Mesenchymal stem cell (in vitro differentiated cells and primary cell): ENCODE results near the gene GBGT1.
A peak's percentile ranks its signal among the peaks of the same experiment; 100 is the strongest.

Source experiments
- DNase-seq: peaks from one replicate; pipeline ENCODE4 v3.0.0-alpha.2; 2013
- H2AFZ ChIP-seq: one replicate; pipeline ENCODE4 v1.6.1; 2013; ENCODE audit warnings: low read depth, mild to moderate bottlenecking, control low read depth, inconsistent platforms, low read length, moderate library complexity
- H2AK5ac ChIP-seq: 2 replicates; pipeline ENCODE4 v1.6.1; 2013; ENCODE audit warnings: low read length, moderate library complexity, mild to moderate bottlenecking, inconsistent platforms; ENCODE audit not compliant: severe bottlenecking
- H2BK120ac ChIP-seq: one replicate; pipeline ENCODE4 v1.6.1; 2013; ENCODE audit warnings: low read depth, mild to moderate bottlenecking, inconsistent platforms, low read length, moderate library complexity
- H2BK12ac ChIP-seq, 2 experiments: one replicate each; pipeline ENCODE4 v1.6.1; 2013; ENCODE audit warnings: inconsistent platforms in 2 of 2, low read length in 2 of 2, mild to moderate bottlenecking in 2 of 2, moderate library complexity in 2 of 2, control low read depth in 1 of 2
- H2BK15ac ChIP-seq: one replicate; pipeline ENCODE4 v1.6.1; 2013; ENCODE audit warnings: mild to moderate bottlenecking, low read depth, inconsistent platforms; ENCODE audit not compliant: poor library complexity, severe bottlenecking
- H2BK5ac ChIP-seq: 2 replicates; pipeline ENCODE4 v1.6.1; 2013; ENCODE audit warnings: low read depth, mild to moderate bottlenecking, low read length, control low read depth, inconsistent platforms; ENCODE audit not compliant: poor library complexity, severe bottlenecking
- H3K14ac ChIP-seq, 2 experiments: one replicate each; pipeline ENCODE4 v1.6.1; 2013; ENCODE audit warnings: inconsistent platforms in 2 of 2, low read length in 2 of 2, control low read depth in 1 of 2, mild to moderate bottlenecking in 1 of 2, moderate library complexity in 1 of 2
- H3K18ac ChIP-seq, 2 experiments: one replicate each; pipeline ENCODE4 v1.6.1; 2013; ENCODE audit warnings: inconsistent platforms in 2 of 2, low read length in 2 of 2, control low read depth in 1 of 2, low read depth in 1 of 2, mild to moderate bottlenecking in 1 of 2
- H3K23ac ChIP-seq, 2 experiments: one replicate each; pipeline ENCODE4 v1.6.1; 2013; ENCODE audit warnings: inconsistent platforms in 2 of 2, low read length in 2 of 2, mild to moderate bottlenecking in 2 of 2, moderate library complexity in 2 of 2, control low read depth in 1 of 2
- H3K27ac ChIP-seq: 2 replicates; pipeline ENCODE4 v1.5.1; 2013; ENCODE audit warnings: mild to moderate bottlenecking, moderate library complexity, low read length, control low read depth, inconsistent platforms; ENCODE audit not compliant: poor library complexity, severe bottlenecking
- H3K27me3 ChIP-seq, 2 experiments: 2 replicates each; pipeline versions ENCODE4 v1.6.1 to v1.7.0; 2013; ENCODE audit warnings: low read length in 2 of 2, mild to moderate bottlenecking in 2 of 2, moderate library complexity in 2 of 2, control low read depth in 1 of 2, inconsistent platforms in 1 of 2; ENCODE audit not compliant: control insufficient read depth in 1 of 2, insufficient read depth in 1 of 2
- H3K36me3 ChIP-seq, 2 experiments: 2 replicates each; pipeline versions ENCODE4 v1.6.1 to v1.7.0; 2013; ENCODE audit warnings: low read length in 2 of 2, control low read depth in 1 of 2, inconsistent platforms in 1 of 2, low read depth in 1 of 2, mild to moderate bottlenecking in 1 of 2; ENCODE audit not compliant: insufficient read depth in 2 of 2, control insufficient read depth in 1 of 2
- H3K4ac ChIP-seq, 2 experiments: one replicate each; pipeline ENCODE4 v1.6.1; 2013; ENCODE audit warnings: inconsistent platforms in 2 of 2, low read length in 2 of 2, mild to moderate bottlenecking in 2 of 2, moderate library complexity in 2 of 2, control low read depth in 1 of 2, low read depth in 1 of 2
- H3K4me1 ChIP-seq: 2 replicates; pipeline ENCODE4 v1.6.1; 2013; ENCODE audit warnings: low read depth, low read length, control low read depth; ENCODE audit not compliant: control insufficient read depth, insufficient read depth
- H3K4me2 ChIP-seq: 2 replicates; pipeline ENCODE4 v1.6.1; 2013; ENCODE audit warnings: low read length, mild to moderate bottlenecking, inconsistent platforms; ENCODE audit not compliant: poor library complexity, severe bottlenecking
- H3K4me3 ChIP-seq, 2 experiments: 2 replicates each; pipeline versions ENCODE4 v1.5.1 to v1.7.0; 2013; ENCODE audit warnings: low read length in 2 of 2, mild to moderate bottlenecking in 2 of 2, control low read depth in 1 of 2, low read depth in 1 of 2; ENCODE audit not compliant: insufficient read depth in 1 of 2
- H3K79me1 ChIP-seq: replicated peaks from 2 replicates; pipeline ENCODE4 v1.6.1; 2013; ENCODE audit warnings: mild to moderate bottlenecking, control low read depth, low read length, inconsistent platforms; ENCODE audit not compliant: poor library complexity, severe bottlenecking
- H3K9ac ChIP-seq: 2 replicates; pipeline ENCODE4 v1.7.0; 2013; ENCODE audit warnings: mild to moderate bottlenecking, low read length, moderate library complexity
- H3K9me3 ChIP-seq: 2 replicates; pipeline ENCODE4 v1.7.0; 2013; ENCODE audit warnings: mild to moderate bottlenecking, low read length; ENCODE audit not compliant: control insufficient read depth
- H4K8ac ChIP-seq: one replicate; pipeline ENCODE4 v1.6.1; 2013; ENCODE audit warnings: inconsistent platforms, mild to moderate bottlenecking, low read length, moderate library complexity
- H4K91ac ChIP-seq: one replicate; pipeline ENCODE4 v1.6.1; 2013; ENCODE audit warnings: mild to moderate bottlenecking, low read length, inconsistent platforms
- WGBS: methylation state at CpG from one replicate; pipeline ENCODE4 v1.1.7; 2013; ENCODE audit warnings: mixed read lengths; 5-methylcytosine and 5-hydroxymethylcytosine counted together

GBGT1 gene

DNA sequence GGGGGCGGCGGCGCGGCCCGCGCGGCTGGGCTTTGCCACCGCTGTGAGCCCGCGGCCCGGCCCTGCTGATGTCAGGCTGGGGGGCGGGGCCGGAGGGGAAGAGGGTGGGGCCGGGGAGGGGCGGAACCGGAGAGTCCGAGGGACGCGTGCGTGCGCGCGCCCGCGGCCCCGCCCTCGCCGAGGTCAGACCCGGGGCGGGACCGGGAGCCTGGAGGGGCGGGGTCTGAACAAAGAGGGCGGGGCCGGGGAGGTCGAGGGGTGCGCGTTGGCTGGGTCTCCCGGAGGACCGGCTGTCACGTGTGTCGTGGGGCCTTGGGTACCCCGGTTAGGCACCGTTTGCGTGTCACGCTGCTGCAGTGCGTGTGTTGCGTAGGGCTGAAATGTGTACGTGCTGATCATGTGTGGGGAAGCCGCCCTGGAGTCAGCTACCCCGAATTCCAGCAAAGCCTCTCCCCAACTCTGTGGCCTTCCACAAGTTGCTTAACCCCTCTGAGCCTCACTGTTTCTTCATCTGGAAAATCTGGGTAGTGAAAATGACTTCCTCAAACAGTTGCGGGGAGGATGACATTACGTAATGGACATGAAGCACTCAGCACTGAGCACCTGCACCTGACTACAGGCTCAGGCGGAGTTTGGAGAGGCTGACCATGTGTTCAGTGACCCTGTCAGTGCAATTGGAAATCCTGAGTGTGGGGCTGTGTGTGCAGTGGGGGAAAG is 42.4 kb downstream of the GBGT1 start, which contains the start of gene RALGDS:
Gene RALGDS (minus strand): TSS at position 43 of the 717 bp plus-strand sequence. CDS start 86 bp downstream, outside the sequence.
- H2AFZ ChIP-seq, result no peak within 1 kb of the TSS

DNA sequence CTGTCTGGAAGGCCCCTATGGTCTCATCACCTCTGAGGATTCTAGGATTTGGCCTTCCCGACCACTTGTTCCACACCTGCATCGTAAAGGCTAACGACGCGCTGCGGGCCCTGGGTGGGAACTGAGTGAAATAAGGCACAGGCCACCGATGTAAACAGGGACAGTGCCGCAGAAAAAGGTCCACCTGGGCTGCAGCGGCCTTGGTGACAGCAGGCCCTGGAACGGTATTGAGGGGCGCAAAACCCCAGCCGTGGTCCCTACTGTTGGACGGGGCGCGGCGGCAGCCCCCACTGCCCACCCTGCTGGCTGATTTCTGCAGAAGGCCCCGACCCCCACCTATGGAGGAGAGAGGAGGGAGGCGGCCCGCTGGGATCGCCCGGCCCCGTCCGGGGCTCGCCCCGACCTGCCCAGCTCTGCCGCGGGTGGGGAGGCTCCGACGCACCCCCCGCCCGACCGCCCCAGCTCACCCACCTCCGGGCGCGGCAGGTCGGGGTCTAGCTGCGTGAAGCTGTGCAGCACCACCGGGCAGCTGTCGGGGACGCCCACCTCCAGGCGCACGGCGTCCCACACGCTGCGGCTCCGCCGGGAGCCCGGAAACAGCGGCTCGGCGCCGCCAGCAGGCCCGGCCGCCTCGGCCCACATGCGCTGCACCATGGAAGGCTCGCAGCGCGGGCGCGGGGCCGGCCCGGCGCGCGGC is 43.1 kb downstream of the GBGT1 start:
- peak overlapping the region in 1 of 2 experiments; percentile 98 for H3K14ac ChIP-seq
- no peak overlapping the region for H2AK5ac ChIP-seq
- H3K4ac ChIP-seq, result peak overlapping the region in 1 of 2 experiments; percentile 86
- H4K8ac ChIP-seq, result peak overlapping the region; percentile 59
- H3K4me3 ChIP-seq, result peak overlapping the region; percentile 75 to 90
- H3K18ac ChIP-seq, result peak overlapping the region; percentile 71 to 86
- H2BK15ac ChIP-seq, result peak overlapping the region; percentile 65
- whole genome bisulfite sequencing, result 2% methylated on average over 41 of the region's 66 CpGs
- peaks cover 0 to 15% of the 10 kb centered on the region in 2 experiments for H3K36me3 ChIP-seq
- peaks cover 31% of the 10 kb centered on the region for H3K79me1 ChIP-seq
- no peak overlapping the region for H2BK120ac ChIP-seq
- H3K4me1 ChIP-seq, result peaks cover 63% of the 10 kb centered on the region
- peak overlapping the region; percentile 84 for H3K4me2 ChIP-seq
- H3K27ac ChIP-seq, result no peak overlapping the region
- H2AFZ ChIP-seq, result no peak overlapping the region
- peak overlapping the region in 1 of 2 experiments; percentile 61 for H2BK12ac ChIP-seq
- peak overlapping the region in 1 of 2 experiments; percentile 98 for H3K23ac ChIP-seq
- no peaks in the 10 kb centered on the region for H3K9me3 ChIP-seq
- no peak for DNase-seq
- peak overlapping the region; percentile 52 for H4K91ac ChIP-seq
- H3K27me3 ChIP-seq, result no peaks in the 10 kb centered on the region
- H2BK5ac ChIP-seq, result no peak overlapping the region
- H3K9ac ChIP-seq, result peak overlapping the region; percentile 91

More for the DNA sequence above, 42.4 kb downstream of the GBGT1 start, which contains the start of gene RALGDS:
- Histone ChIP-seq H4K8ac (peak within 1 kb of the TSS; percentile 76), H3K23ac (peak within 1 kb of the TSS in 1 of 2 experiments; percentile 98), H3K4ac (peak within 1 kb of the TSS; percentile 60 to 86), H4K91ac (peak within 1 kb of the TSS; percentile 92), H3K4me2 (peak within 1 kb of the TSS; percentile 84), H3K14ac (peak within 1 kb of the TSS in 1 of 2 experiments; percentile 98), H2BK120ac (no peak within 1 kb of the TSS), H2BK15ac (peak within 1 kb of the TSS; percentile 95), H3K18ac (peak within 1 kb of the TSS; percentile 71 to 86), H3K27ac (no peak within 1 kb of the TSS), H3K27me3 (no peaks in the 10 kb centered on the region), H3K9me3 (no peaks in the 10 kb centered on the region), H2AK5ac (peak within 1 kb of the TSS; percentile 17), H3K9ac (peak within 1 kb of the TSS; percentile 91), H2BK5ac (no peak within 1 kb of the TSS), H2BK12ac (peak within 1 kb of the TSS; percentile 85), H3K79me1 (peaks cover 32% of the 10 kb centered on the region), H3K36me3 (peaks cover 0 to 9% of the 10 kb centered on the region in 2 experiments), H3K4me1 (peaks cover 63% of the 10 kb centered on the region), H3K4me3 (peak within 1 kb of the TSS; percentile 75 to 90)
- DNase-seq, result peak; percentile 82
- WGBS, result 24% methylated on average over 28 of the region's 53 CpGs

DNA sequence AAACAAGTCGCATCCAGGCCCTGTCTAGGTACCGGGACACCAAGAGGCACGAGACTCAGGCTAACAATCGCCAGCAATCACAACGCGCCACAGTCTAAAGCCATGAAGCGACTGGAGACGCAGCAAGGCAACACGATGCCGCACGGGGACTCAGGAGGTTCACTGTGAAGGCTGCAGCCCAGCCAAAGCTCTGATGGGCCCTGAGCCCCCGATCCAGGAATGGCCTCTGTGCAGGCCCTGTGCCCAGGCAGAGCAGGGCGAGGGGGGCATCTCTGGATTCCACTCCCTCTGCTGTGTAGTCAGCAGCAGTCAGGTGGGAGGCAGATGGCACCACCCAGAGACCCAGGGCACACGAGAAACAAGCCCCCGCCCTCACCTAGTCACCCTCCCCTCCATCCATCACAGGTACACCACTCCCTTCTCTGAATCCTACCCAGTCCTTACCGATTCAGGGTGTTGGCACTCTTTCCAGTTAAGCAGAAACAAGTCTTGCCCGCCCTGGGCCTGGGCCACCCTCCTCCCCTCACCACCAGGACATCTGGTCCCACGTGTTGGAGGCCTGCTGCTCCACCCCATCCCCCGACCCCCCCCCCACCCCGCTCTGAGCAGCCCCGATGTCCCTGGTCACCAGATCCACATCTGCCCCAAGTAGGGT is 43.7 kb downstream of the GBGT1 start:
- H3K36me3 ChIP-seq, result peaks cover 0 to 19% of the 10 kb centered on the region in 2 experiments
- peak overlapping the region in 1 of 2 experiments; percentile 32 for H2BK12ac ChIP-seq
- peak overlapping the region; percentile 75 to 90 for H3K4me3 ChIP-seq
- H2AK5ac ChIP-seq, result no peak overlapping the region
- H3K27ac ChIP-seq, result no peak overlapping the region
- H2BK120ac ChIP-seq, result no peak overlapping the region
- H3K14ac ChIP-seq, result peak overlapping the region in 1 of 2 experiments; percentile 96
- peak overlapping the region; percentile 43 to 61 for H3K18ac ChIP-seq
- no peaks in the 10 kb centered on the region for H3K27me3 ChIP-seq
- H2AFZ ChIP-seq, result no peak overlapping the region
- no peak for DNase-seq
- no peak overlapping the region for H2BK5ac ChIP-seq
- H4K91ac ChIP-seq, result peak overlapping the region; percentile 65
- WGBS, result 51% methylated on average over 19 of the region's 21 CpGs
- H3K9me3 ChIP-seq, result no peaks in the 10 kb centered on the region
- no peak overlapping the region for H2BK15ac ChIP-seq
- H4K8ac ChIP-seq, result peak overlapping the region; percentile 5
- peaks cover 68% of the 10 kb centered on the region for H3K4me1 ChIP-seq
- H3K79me1 ChIP-seq, result peaks cover 28% of the 10 kb centered on the region
- peak overlapping the region in 1 of 2 experiments; percentile 51 for H3K23ac ChIP-seq
- H3K4ac ChIP-seq, result peak overlapping the region; percentile 60 to 67
- H3K9ac ChIP-seq, result peak overlapping the region; percentile 91
- H3K4me2 ChIP-seq, result peak overlapping the region; percentile 84
